HepG2 (cell line): ENCODE data around the gene NTM. TPM values are rescaled to one million over a fixed set of nuclear protein-coding genes. Genes with fewer than 3 reads are reported as not detected.

Experiments used
- ATAC-seq: fragments of 200-7000 bp; cut with Tn5 transposase; 3 replicates; pipeline ENCODE4 v1.9.1; 2020; ENCODE audit warnings: mild to moderate bottlenecking, moderate library complexity
- BruUV-seq: library from RNA; stranded (reverse); fragments of 400-500 nt; replicated peaks from 2 replicates; lab custom pipeline; 2021; lab: Mats Ljungman, UMichigan
- CTCF ChIA-PET: fragments of 300-600 bp; formaldehyde crosslinking; extraction: SDS; loops from one replicate; lab custom pipeline; 2021; ENCODE audit warnings: low total read pairs, inconsistent platforms, low intra/inter-chr PET ratio; lab: Yijun Ruan, JAX
- POLR2A ChIA-PET: fragments of 350-600 bp; sonication (Branson Sonifier 250); formaldehyde crosslinking; loops from one replicate; lab custom pipeline; 2020; ENCODE audit warnings: antibody characterized with exemption, inconsistent platforms; lab: Yijun Ruan, JAX
- DNase-seq: peaks from one replicate; pipeline ENCODE4 v3.0.0-alpha.2; 2015; ENCODE audit warnings: low spot score
- FAIRE-seq: peaks from 3 replicates; lab custom pipeline; 2011; peaks lifted over from hg19 to GRCh38; lab: Jason Lieb, UNC
- H2AFZ ChIP-seq: one replicate; pipeline ENCODE4 v1.6.1; 2011; ENCODE audit warnings: low read length, inconsistent platforms
- H3K27ac ChIP-seq: fragments of 300-600 bp; 3 replicates; pipeline ENCODE4 v1.8.0; 2011; ENCODE audit warnings: mixed run types, mild to moderate bottlenecking, mixed read lengths, low read length, inconsistent platforms; ENCODE audit not compliant: insufficient read depth; ENCODE audit errors: extremely low read length
- H3K27me3 ChIP-seq, 2 experiments: fragments of 200-600 bp in 1 of 2; 2 replicates in 1 of 2; 3 replicates in 1 of 2; pipeline versions ENCODE4 v1.6.0 to v1.8.0; 2011; ENCODE audit warnings: low read length in 2 of 2, mild to moderate bottlenecking in 2 of 2, moderate library complexity in 2 of 2, inconsistent platforms in 1 of 2; ENCODE audit not compliant: insufficient read depth in 2 of 2, control insufficient read depth in 1 of 2
- H3K36me3 ChIP-seq, 2 experiments: fragments of 200-600 bp in 1 of 2; replicated peaks in 1 of 2; 2 replicates in 1 of 2; 3 replicates in 1 of 2; pipeline versions ENCODE4 v1.5.1 to v1.8.0; 2011; ENCODE audit warnings: low read length in 2 of 2, inconsistent platforms in 1 of 2; ENCODE audit not compliant: insufficient read depth in 2 of 2, control insufficient read depth in 1 of 2
- H3K4me1 ChIP-seq: 2 replicates; pipeline ENCODE4 v1.5.1; 2012; ENCODE audit warnings: low read length, inconsistent platforms; ENCODE audit not compliant: insufficient read depth
- H3K4me2 ChIP-seq: 2 replicates; pipeline ENCODE4 v1.6.0; 2011; ENCODE audit warnings: low read depth, low read length, inconsistent platforms
- H3K4me3 ChIP-seq, 3 experiments: fragments of 200-600 bp in 1 of 3; sonication (generic), shearing (Covaris generic) in 1 of 3; replicated peaks in 1 of 3; 2 replicates each; pipeline ENCODE4 v1.5.1; 2011 to 2016; ENCODE audit warnings: low read length in 3 of 3, inconsistent platforms in 2 of 3, low read depth in 2 of 3, mild to moderate bottlenecking in 2 of 3, control low read depth in 1 of 3, mixed read lengths in 1 of 3; ENCODE audit not compliant: insufficient read depth in 1 of 3
- H3K79me2 ChIP-seq: one replicate; pipeline ENCODE4 v1.6.1; 2011; ENCODE audit warnings: low read length, inconsistent platforms; ENCODE audit not compliant: insufficient read depth
- H3K9ac ChIP-seq: 2 replicates; pipeline ENCODE4 v1.6.0; 2011; ENCODE audit warnings: mild to moderate bottlenecking, low read depth, low read length, inconsistent platforms; ENCODE audit not compliant: insufficient read depth
- H3K9me3 ChIP-seq: 2 replicates; pipeline ENCODE4 v1.5.1; 2012; ENCODE audit warnings: mild to moderate bottlenecking, low read length
- H4K20me1 ChIP-seq: 2 replicates; pipeline ENCODE4 v1.6.0; 2011; ENCODE audit warnings: inconsistent platforms, mild to moderate bottlenecking, low read length, moderate library complexity; ENCODE audit not compliant: insufficient read depth
- CEBPG ChIP-seq: IDR thresholded peaks from 2 replicates; pipeline ENCODE4 v1.6.1; 2016
- HDAC6 ChIP-seq: fragments of 200-600 bp; sonication (generic); IDR thresholded peaks from 2 replicates; pipeline ENCODE4 v1.7.0; 2017; ENCODE audit warnings: mild to moderate bottlenecking, antibody characterized with exemption, low read length, low read depth
- MBD4 ChIP-seq: IDR thresholded peaks from 2 replicates; pipeline ENCODE4 v1.6.1; 2012; ENCODE audit warnings: low read length, inconsistent platforms, borderline replicate concordance
- YEATS4 ChIP-seq: sonication (generic); formaldehyde crosslinking; IDR thresholded peaks from 2 replicates; pipeline ENCODE4 v1.4.0; 2020; ENCODE audit warnings: missing genetic modification reagents, borderline replicate concordance
- ZFAT ChIP-seq: sonication (generic); formaldehyde crosslinking; conservative IDR thresholded peaks from 2 replicates; pipeline ENCODE4 v1.8.1; 2023; ENCODE audit warnings: missing genetic modification reagents, inconsistent platforms
- ZNF235 ChIP-seq: sonication (generic); formaldehyde crosslinking; IDR thresholded peaks from 2 replicates; pipeline ENCODE4 v1.8.1; 2023; ENCODE audit warnings: mild to moderate bottlenecking, missing genetic modification reagents, borderline replicate concordance
- ZNF468 ChIP-seq: sonication (generic); formaldehyde crosslinking; IDR thresholded peaks from 2 replicates; pipeline ENCODE4 v1.8.0; 2022; ENCODE audit warnings: mild to moderate bottlenecking, moderate library complexity, missing genetic modification reagents
- WGBS: methylation state at CpG from one replicate; pipeline ENCODE4 v1.1.6; 2017; ENCODE audit warnings: low lambda C conversion rate; 5-methylcytosine and 5-hydroxymethylcytosine counted together
- in situ Hi-C: cut with HindIII; loops from 2 replicates; pipeline ENCODE4 v1.10.0; 2017; ENCODE audit warnings: low pct_unique_long_range_greater_than_20kb; ENCODE audit not compliant: extremely low pct_ligation_motif_present
- intact Hi-C: fragments of 100-400 bp; cut with micrococcal nuclease; formaldehyde crosslinking; loops from one replicate; pipeline ENCODE4 v1.10.0; 2022; ENCODE audit not compliant: unreplicated experiment
- polyA plus RNA-seq, 8 experiments: library from polyadenylated mRNA; depleted of rRNA in 3 of 8; stranded (reverse) in 7 of 8; unstranded in 1 of 8; fragments of >200 nt; fragmentation: Illumina TruSeq in 4 of 8; extraction: Trizol in 4 of 8; gene quantifications; 2 replicates each; pipeline versions ENCODE4 v1.2.1 to v1.2.3, GENCODE V29; 2011 to 2016; ENCODE audit warnings: low read depth in 4 of 8, missing spikeins in 1 of 8, mixed read lengths in 1 of 8; ENCODE audit not compliant: insufficient read depth in 1 of 8
- total RNA-seq, 5 experiments: library from RNA; depleted of rRNA; stranded (reverse); fragments of >200 nt; fragmentation: Illumina TruSeq; extraction: Trizol; gene quantifications; 2 replicates each; pipeline ENCODE4 v1.2.3, GENCODE V29; 2016; ENCODE audit warnings: low read depth in 1 of 5
- TF ChIP-seq, protein P1 (sequence below): sonication (generic); formaldehyde crosslinking; IDR thresholded peaks from 2 replicates; pipeline ENCODE4 v1.4.0; 2020; ENCODE audit warnings: mild to moderate bottlenecking, missing genetic modification reagents

The NTM gene
- total and polyA plus RNA-seq, 2 of the 13 experiments (the other 11 are each of a cell fraction or from before 2014, with no cell fraction given) = not detected

DNA sequence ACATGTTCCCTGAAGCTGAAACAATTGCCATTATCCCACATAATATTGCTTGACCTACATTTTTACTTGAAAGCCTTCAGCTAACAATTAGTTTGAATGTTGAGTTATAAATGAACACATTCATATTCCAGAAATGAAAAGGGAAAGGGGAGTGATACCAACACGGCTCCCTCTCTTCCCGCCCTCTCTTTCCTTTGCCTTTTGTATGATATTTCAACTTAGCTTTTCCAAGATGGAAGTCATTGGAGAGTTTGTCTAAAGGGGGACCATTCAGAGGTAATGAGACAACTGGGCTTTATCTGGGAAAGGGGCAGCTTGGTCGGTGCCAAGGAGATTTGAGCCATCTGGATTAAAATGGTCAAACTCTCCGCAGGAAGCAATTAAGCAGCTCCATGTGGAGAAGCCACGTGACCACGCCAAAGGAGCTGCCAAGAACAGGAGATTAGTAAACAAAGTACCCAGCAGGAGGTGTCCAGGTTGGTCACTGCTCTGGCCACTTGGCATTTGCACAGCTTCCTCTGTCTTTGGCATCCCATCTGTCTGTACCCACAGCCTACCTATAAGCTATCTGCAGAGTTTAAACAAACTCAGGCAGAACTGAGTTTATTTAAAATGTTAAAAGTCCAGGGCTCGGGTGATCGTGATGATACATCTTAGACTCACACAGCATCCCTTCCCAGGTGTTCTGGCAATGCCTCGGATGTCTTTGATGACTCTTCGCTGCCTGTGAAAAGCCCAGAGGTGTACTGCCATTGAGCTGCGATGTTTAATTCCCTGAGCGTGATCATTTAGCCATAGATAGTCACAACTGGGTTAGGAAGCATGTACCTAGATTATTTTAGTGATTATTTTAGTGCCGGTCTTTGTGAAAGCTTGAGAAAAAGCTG, 735.9 kb downstream of the NTM start:
- no peaks in the 10 kb centered on the region for H3K9me3 ChIP-seq
- intact Hi-C loops = no loop called here

More for the DNA sequence above, 735.9 kb downstream of the NTM start:
- Histone ChIP-seq H4K20me1 (no peaks in the 10 kb centered on the region), H3K79me2 (no peaks in the 10 kb centered on the region), H3K27me3 (no peaks in the 10 kb centered on the region), H3K4me1 (no peaks in the 10 kb centered on the region), H2AFZ (no peak overlapping the region), H3K9ac (no peak overlapping the region), H3K27ac (no peak overlapping the region), H3K4me2 (no peak overlapping the region), H3K4me3 (no peak overlapping the region), H3K36me3 (no peaks in the 10 kb centered on the region)
- TF ChIP-seq ZNF235 (CRISPR knock-in tag) = no peak
- no peak for TF ChIP-seq HDAC6
- TF ChIP-seq MBD4 = no peak
- no peak for TF ChIP-seq YEATS4 (CRISPR knock-in tag)
- TF ChIP-seq ZFAT (CRISPR knock-in tag) = no peak
- TF ChIP-seq, protein P1, sequence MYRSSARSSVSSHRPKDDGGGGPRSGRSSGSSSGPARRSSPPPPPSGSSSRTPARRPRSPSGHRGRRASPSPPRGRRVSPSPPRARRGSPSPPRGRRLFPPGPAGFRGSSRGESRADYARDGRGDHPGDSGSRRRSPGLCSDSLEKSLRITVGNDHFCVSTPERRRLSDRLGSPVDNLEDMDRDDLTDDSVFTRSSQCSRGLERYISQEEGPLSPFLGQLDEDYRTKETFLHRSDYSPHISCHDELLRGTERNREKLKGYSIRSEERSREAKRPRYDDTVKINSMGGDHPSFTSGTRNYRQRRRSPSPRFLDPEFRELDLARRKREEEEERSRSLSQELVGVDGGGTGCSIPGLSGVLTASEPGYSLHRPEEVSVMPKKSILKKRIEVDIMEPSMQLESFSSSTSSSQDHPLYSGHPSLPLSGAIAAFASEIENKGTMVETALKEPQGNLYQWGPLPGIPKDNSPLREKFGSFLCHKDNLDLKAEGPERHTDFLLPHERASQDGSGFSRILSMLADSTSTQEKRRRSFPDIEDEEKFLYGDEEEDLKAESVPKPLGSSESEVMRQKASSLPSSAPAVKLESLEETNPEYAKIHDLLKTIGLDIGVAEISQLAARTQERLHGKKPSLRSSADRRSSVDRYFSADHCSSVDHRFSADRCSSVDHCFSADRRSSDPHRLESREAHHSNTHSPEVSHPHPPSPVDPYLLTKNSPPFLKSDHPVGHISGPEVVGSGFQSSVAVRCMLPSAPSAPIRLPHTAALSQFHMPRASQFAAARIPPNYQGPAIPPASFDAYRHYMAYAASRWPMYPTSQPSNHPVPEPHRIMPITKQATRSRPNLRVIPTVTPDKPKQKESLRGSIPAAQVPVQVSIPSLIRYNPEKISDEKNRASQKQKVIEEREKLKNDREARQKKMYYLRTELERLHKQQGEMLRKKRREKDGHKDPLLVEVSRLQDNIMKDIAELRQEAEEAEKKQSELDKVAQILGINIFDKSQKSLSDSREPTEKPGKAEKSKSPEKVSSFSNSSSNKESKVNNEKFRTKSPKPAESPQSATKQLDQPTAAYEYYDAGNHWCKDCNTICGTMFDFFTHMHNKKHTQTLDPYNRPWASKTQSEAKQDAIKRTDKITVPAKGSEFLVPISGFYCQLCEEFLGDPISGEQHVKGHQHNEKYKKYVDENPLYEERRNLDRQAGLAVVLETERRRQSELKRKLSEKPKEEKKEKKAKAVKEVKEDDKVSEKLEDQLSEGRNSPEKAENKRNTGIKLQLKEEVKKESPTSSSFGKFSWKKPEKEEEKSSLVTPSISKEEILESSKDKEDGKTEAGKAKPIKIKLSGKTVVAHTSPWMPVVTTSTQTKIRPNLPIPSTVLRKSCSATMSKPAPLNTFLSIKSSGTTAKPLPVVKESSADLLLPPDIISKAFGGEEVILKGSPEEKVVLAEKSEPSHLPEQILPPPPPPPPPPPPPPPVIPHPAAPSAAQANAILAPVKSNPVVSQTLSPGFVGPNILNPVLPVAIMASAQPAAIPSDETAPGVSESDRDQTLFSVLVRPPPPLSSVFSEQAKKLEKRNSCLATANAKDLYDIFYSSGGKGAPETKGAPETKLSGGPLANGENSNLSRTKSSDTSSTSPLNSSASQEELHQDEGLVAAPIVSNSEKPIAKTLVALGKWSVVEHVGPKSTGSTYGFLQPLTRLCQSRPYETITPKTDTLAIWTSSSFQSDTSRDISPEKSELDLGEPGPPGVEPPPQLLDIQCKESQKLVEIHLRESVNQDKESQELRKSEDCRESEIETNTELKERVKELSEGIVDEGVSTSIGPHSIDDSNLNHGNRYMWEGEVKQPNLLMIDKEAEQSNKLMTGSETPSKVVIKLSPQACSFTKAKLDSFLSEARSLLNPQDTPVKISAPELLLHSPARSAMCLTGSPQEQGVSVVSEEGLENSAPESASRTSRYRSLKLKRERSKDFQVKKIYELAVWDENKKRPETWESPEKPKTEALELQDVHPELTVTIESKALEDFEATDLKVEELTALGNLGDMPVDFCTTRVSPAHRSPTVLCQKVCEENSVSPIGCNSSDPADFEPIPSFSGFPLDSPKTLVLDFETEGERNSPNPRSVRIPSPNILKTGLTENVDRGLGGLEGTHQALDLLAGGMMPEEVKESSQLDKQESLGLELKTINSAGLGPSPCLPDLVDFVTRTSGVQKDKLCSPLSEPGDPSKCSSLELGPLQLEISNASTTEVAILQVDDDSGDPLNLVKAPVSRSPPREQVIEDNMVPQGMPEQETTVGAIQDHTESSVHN (CRISPR knock-in tag) = no peak
- no peak for TF ChIP-seq CEBPG (CRISPR knock-in tag)
- no peak for TF ChIP-seq ZNF468 (CRISPR knock-in tag)
- BruUV-seq = no TSS peak
- FAIRE-seq (no peak), DNase-seq (no peak), ATAC-seq (no peak)
- in situ Hi-C loops = loop anchor here (25.0 kb wide), 1 partner anchor 956 kb away; no protein-coding TSS in a partner anchor
- 11% methylated on average over 13 of the region's 13 CpGs for WGBS
- CTCF ChIA-PET = no interaction called here
- POLR2A ChIA-PET = no interaction called here
